Urothelium cell line (cell line): ENCODE measurements around the gene DLEC1.
A peak's percentile ranks its signal among the peaks of the same experiment; 100 is the strongest.
"Not testable (repeated sequence)": the region's sequence is repeated elsewhere in the genome, so short reads cannot be mapped to it uniquely, and the experiment has no call there.

Experiments used
- DNase-seq: peaks from one replicate; pipeline ENCODE4 v3.0.0; 2011; ENCODE audit warnings: low spot score, mixed read lengths
- FAIRE-seq: peaks from 2 replicates; lab custom pipeline; 2011; peaks lifted over from hg19 to GRCh38; lab: Jason Lieb, UNC

Gene DLEC1

DNA sequence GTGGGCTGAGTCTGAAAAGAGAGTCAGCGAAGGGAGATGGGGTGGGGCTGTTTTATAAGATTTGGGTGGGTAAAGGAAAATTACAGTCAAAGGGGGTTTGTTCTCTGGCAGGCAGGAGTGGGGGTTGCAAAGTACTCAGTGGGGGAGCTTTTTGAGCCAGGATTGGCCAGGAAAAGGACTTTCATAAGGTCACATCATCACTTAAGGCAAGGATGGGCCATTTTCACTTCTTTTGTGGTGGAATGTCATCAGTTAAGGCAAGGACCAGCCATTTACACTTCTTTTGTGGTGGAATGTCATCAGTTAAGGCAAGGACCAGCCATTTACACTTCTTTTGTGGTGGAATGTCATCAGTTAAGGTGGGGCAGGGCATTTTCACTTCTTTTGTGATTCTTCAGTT, 44.2 kb downstream of the DLEC1 start:
- not testable (repeated sequence) for FAIRE-seq, DNase-seq

DNA sequence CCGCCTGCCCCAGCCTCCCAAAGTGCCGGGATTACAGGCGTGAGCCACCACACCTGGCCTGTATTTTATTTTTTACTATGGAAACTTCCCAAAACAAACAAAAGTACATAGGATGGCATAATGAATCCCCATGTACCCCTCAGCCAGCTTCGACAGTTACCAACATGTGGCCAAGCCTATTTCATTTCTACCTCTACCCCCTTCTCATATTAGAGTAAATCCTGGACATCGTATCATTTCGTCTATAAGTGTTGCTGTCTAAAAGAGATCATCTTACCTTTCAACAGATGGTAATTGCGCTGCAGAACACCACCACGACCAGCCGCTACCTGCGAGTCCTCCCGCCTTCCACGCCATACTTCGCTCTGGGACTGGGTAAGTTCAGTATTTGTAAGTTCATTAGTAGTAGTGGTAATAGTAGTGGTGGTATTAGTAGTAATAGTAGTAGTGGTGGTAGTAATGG, 44.9 kb downstream of the DLEC1 start:
- peak; percentile 14 for DNase-seq
- FAIRE-seq, result no peak

DNA sequence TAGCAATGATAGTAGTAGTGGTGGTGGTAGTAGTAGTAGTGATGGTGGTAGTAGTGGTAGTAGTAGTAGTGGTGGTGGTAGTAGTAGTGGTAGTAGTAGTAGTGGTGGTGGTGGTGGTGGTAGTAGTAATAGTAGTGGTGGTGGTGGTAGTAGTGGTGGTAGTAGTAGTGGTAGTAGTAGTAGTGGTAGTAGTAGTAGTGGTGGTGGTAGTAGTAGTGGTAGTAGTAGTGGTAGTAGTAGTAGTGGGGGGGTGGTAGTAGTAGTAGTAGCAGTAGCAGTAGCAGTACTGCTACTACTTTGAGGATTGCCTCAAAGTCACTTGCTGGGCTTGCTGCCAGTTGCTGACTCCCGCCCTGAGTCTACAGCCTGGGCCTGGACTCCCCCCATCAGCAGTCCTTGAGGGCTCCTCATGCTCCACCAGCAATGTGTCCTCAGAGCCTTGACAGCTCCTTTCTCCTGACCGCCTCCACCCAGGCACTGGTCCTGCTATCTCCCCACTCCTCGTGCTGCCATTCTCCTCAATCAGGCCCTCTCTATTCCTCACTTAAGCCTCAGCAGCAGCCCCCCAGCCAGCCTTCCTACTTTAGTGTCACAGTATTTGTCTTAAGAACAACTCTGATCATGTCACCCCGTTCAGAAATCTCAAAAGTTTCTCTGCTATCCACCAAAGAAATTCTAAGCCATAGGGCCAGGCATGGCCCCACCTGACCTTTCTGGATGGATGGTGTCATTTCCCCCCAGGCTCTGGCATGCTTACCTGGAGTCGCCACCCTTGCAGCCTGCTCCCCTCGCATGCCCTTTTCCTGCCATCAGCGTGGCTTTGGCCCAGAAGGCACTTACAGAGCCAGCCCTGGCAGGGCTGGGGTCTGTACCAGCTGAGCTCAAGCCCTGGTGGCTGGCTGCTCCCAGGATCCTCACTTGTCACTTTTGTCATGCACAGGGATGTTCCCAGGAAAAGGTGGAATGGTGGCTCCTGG, 45.6 kb downstream of the DLEC1 start:
- FAIRE-seq (peak; percentile 100), DNase-seq (peak; percentile 75)

DNA sequence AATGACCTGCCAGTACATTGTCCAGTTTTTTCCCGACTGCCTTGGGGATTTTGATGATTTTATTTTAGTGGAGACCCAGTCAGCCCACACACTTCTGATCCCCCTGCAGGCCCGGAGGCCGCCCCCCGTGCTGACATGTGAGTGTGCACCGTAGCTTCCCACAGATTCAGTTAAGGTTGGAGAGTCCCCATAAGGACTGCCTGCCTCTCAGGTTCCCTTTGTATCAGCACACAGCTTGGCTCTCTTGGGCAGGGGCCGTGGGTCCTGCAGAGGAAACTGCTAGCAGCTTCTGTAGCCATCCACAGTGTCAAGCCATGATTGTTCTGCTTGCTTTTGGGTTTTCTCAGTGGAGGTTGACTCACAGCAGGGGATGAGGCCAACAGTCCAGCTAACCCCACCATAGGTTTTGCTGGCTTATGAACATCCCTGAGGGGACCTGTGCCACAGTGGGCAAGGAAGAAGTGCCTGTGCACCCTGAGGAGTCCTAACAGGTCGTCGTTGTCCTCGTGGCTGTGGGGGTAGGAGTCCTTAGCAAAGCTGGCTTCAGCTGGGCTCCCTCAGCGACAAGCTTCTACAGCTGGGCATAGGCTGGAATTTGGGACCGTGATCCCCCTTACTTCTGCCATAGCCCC, 46.4 kb downstream of the DLEC1 start:
- FAIRE-seq (no peak), DNase-seq (no peak)

DNA sequence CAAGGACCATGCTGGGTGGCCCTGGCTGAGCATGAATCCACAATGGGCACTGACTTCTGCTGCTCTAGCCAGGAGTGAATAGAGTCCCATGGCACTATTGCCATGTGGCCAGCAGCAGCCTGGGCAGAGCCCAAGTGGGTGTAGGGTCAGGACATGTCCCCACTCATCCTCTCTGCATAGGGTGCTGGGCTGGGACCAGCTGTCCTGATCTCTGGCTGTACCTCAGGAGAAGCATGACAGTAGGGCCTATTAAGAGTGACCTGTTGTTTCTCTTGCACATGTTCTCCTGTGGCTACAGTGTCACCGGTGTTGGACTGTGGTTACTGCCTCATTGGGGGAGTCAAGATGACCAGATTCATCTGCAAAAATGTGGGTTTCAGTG, 46.9 kb downstream of the DLEC1 start:
- DNase-seq, result no peak
- no peak for FAIRE-seq

DNA sequence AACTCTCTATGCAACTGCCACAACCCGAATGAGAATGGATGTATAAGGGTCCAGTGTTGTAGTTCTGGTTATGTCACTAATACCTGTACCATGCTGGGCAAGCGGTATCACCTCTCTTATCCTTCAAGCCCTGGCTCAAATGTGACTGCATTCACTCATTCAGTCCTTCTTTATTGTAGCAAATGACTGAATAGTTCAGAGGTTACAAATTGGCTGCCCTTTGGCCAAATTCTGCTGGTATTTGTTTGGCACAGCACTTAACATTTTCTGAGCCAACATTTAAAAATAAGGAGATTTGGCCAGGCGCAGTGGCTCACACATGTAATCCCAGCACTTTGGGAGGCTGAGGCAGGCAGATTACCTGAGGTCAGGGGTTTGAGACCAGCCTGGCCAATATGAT, 47.5 kb downstream of the DLEC1 start:
- DNase-seq (no peak), FAIRE-seq (no peak)

DNA sequence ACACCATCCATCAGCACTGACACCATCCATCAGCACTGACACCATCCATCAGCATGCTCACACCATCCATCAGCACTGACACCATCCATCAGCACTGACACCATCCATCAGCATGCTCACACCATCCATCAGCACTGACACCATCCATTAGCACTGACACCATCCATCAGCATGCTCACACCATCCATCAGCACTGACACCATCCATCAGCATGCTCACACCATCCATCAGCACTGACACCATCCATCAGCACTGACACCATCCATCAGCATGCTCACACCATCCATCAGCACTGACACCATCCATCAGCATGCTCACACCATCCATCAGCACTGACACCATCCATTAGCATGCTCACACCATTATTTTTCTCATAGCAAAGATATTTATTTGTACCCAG, 48.3 kb downstream of the DLEC1 start:
- FAIRE-seq, DNase-seq: not testable (repeated sequence)

DNA sequence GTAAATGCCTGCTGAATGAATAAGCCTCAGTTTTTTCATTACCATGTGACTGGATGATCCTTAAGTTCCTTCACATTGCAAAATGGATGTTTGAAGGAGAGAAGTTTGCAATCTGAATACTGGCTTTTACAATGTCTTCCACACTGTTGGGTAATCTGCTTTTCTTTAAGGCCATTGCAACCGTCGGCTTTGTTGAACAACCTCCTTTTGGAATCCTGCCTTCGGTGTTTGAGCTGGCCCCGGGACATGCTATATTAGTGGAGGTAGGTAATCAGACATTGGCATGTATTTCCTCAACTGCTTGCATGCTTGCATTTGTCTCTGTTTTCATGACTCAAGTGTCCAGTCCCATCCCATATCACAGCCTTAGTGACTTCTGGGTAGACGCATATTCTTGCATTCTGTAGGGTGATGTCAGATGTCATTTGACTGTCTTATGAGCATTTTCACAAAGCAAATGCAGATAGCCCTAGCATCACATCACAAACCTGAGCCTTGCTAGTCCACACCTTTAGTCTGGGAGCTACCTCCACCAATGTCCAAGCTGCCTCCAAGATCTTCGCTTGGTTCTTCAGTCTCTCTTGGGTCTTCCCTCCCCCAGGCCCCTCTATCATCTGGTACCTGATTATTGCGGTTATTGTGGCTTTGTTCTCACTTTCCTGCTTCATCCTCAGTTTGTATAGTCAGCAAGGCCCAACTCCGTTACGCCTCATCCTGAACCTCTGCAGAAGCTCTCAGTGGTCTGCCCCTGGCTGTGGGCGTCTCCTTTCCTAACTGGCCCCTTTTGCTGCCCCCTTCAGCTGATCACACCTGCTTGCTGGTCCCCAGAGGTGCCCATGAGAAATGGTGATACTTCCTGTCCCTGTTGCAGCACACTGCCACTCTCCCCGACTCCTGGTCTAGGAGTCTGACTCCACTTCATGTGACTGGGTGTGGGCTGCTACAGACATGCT, 49.4 kb downstream of the DLEC1 start:
- DNase-seq (no peak), FAIRE-seq (no peak)

DNA sequence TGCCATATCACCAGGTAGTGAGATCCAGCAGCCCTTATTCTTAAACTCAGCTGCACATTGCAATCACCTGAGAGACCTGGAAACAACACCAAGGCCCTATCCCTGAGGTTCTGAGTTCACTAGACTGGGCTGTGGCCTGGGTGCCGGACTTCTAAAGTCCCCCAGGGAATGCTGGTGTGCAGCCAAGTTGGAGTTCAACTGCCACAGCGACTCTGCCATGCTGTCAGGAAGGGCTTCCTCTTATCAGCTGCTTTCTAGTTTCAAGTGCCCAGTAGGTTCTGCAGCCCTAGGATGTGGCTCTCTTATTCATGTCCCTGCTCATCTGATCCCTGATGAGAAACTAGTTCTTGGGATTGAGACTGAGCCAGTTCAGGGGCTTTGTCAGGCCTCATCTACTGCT, 50.2 kb downstream of the DLEC1 start:
- FAIRE-seq, result no peak
- no peak for DNase-seq

DNA sequence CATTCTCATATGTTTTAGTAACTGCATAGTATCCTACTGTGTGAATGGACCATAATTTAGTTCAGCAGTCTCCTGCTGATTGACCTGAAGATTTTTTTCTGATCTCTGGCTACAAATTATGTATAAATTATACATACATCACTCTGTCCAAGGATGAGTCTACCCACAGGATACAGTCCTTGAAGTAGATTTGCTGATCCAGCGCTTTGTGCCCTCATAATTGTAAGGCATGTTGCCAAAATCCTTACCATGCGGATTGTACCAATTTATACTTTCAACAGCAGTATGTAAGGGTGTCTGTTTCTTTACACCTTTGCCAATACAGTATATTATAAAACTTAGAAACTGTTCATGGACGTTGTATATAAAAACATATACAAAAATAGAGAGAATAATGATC, 51.4 kb downstream of the DLEC1 start:
- DNase-seq (no peak), FAIRE-seq (no peak)

DNA sequence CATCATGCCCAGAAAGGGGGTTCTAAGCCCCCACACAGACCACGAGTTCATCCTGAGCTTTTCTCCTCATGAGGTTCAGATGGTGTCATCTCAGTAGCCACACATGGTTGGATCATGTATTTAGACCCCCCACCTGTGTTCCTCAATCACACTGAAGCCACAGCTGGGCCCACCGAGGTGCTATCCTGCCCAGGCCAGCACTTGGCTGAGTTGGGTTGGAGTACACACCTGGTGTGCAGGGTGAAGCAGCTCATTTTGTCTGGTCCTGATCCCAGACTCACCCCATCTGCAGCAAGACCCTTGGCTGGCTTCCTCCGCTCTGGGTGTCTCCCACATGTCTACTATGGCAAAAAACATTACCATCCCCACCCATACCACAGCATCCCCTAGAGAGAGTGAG, 56.0 kb downstream of the DLEC1 start:
- FAIRE-seq (no peak), DNase-seq (no peak)

DNA sequence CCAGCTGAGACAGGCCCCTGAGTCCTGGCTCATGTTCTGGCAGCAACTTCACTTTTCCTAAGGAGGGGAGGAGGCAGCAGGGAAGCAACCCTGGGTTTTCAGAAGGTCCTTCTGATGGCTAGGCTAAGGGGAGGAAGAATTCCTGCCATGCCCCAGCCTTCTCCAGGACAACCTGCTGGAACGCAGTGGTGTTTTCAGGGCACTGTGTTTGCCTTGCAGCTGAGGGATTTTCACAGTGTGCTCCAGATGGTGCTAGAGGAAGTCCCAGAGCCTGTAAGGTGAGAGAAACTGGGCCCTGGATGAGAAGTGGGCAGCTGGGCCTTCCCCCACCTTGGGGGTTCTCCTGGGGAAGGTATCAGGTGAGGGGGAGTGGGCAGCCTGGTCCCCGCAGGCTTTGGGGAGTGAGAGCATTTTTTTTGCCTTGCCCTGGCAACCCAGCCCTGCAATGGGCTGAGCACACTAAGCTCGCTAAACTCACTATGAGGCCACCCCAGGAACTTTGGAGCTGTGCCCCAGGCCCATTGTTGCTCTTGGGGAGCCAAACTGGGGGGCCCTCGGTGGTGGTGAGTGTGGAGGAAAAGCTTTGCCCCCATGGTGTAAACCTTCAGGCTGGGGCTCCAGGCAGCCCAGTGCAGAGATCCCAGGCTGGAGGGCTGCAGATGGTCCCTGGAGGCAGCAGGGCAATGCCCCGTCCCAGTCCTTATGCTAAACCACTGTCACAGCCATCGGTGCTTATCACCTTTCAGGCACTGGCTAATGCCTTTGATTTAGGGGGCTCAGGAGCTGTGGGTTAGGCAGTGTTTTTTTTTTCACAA, 56.9 kb downstream of the DLEC1 start:
- DNase-seq, result no peak
- no peak for FAIRE-seq

DNA sequence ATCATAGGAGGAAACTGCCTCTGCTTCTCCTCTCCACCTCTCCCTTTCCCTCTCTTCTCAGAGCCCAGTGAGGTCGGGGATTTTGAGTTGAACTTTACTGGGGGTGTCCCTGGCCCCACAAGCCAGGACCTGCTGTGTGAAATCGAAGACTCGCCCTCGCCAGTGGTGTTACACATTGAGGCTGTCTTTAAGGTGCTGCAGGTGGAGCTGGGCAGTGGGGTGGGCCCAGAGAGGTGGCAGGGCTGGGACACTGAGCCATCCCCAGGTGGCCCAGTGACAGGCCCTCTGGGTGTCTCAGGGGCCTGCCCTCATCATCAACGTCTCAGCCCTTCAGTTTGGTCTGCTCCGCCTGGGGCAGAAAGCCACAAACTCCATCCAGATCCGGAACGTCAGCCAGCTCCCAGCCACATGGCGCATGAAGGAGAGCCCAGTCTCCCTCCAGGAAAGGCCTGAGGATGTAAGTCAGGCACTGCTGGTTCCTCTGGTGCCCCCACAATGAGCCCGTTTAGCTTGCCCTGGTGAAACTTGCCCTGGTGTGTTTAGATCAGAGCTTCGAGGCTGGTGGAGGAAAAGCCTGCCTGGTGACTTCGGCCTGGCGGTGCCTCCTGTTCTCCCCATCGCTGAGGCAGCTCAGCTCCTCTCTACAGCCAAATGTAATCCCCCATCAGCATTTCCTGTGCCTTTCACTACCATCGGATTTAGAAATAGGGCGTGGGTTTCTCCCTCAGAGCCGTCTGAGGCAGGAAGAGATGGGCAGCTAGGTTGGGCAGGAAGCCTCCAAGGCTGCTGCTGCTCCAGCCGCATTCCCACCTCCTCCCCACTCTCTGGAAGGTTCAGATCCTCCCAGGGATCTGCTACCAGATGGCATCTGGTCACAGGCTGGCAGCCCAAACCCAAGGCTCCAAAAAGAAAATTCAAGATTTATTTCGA, 58.7 kb downstream of the DLEC1 start:
- FAIRE-seq (no peak), DNase-seq (no peak)

DNA sequence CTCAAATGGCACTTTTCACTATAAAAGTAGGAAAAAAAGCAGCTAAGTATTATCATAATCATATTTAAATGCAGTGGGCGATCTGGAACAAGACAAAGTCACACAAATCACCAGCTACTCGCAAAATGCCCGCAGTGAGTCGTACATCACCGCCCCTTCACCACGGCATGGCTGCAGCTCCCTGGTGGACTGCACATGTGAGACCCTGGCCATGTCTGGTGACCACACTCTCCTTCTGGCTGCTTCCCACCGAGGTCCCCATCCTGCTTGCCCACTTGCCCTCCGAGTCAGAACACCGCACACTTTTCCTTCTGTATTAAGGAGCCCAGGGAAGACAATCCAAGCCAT, 59.3 kb downstream of the DLEC1 start:
- DNase-seq (no peak), FAIRE-seq (no peak)

DNA sequence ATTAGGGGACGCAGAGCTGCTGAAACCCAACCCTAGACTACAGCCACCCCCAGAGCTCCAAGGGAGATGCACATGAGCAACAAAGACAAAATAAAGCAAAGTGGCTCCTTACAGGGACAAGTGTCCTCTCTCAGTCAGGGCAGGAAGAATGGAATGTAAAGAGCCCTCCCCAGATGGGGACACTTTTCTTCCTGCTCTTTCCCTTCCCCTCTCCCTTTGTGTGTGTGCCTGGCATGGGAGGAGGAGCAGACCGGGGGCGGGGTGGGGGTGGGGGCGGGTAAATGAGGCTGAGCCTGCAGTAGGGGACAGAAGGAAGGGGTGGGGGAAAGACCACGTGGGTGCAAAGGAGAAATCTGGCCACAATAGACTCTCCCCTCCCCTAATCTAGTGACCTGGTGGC, 60.5 kb downstream of the DLEC1 start:
- no peak for FAIRE-seq
- DNase-seq, result no peak

DNA sequence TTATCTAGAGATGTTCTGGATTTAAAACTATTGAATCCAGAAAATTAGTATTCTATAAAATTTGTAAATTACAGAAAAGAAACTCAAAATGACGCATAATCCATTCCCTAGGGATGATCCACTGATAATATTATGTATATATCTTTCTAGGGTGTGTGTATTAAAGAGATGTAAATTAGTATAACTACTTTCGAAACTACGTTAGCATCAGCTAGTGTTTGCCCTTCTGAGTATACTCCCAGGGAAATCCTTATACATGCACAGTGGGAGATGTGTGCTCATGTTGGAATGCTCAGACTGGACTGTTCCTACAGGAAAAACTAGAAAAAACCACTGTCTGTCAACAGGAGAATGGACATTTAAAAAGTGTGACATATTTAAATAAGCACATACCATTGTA, 61.5 kb downstream of the DLEC1 start:
- DNase-seq, result no peak
- FAIRE-seq, result no peak

DNA sequence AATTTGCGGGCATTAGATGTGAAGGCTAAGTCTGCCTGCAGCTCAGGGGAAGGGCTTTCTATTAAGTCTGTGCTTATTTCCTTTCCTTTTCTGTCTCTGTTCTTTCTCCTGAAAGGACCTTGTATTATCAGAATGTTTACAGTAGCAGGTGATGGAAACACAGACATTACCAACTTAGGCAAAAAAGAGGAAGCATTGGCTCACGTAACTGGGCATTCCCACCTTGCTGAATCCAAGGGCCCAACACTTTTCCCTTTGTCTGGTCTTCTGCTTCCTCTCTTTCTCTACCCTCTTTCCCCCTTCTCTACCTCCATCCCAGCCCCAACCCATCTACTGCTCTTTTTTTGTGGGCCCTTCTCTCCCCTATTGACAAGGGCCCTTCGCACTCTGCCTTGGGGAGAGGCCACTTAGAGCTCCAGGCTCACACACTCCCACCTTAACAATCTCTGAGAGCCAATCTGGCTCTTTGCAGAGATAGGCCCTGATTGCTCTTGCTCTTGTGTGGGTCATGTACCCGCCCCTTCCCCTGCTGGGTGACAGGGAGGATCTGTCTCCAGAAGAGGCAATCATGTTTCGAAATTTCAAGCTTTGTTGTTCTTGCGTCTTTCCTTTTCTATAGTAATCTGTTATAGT, 62.9 kb downstream of the DLEC1 start:
- FAIRE-seq (no peak), DNase-seq (no peak)

DNA sequence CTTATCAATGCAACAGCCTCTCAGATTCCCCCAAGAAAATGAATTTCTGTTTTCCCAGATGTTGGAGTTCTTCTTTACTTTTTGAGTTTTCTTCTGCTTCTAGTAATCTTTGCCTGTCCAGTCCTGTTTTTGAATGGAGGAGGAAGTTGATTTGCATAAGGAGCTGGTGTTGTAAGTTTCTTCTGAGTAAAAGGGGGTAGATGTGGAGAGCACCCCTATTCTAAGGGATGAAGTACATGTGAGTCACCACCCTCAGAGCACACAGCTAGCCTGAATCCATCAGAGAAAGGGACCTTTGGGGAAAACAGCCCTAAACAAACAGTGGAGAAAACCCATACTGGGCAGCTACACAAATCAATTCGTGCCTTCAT, 63.4 kb downstream of the DLEC1 start:
- DNase-seq, result no peak
- no peak for FAIRE-seq

DNA sequence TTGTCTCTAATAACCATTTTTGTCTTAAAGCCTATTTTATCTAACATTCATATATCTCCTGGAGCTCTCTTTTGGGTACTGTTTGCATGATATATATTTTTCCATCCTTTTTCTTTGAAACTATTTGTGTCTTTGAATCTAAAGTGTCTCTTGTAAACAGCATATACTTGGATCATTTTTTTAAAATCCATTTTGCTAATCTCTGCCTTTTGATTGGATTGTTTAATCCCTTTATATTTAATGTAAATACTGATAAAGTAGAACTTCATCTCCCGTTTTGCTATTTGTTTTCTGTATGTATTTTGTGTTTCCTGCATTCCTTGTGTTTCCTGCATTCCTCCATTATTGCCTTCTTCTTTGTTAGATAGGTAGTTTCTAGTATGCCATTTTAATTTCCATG, 66.5 kb downstream of the DLEC1 start:
- no peak for DNase-seq
- FAIRE-seq, result no peak
